Neural crest cell (in vitro differentiated cells): ENCODE data around the gene MARCHF5. TPM values are rescaled to one million over a fixed set of nuclear protein-coding genes. Genes with fewer than 3 reads are reported as not detected.
"Not testable (repeated sequence)": the region's sequence is repeated elsewhere in the genome, so short reads cannot be mapped to it uniquely, and the experiment has no call there.

Experiments
- DNase-seq: peaks from one replicate; pipeline ENCODE4 v3.0.0; 2021; ENCODE audit warnings: low read depth, mixed read lengths, low spot score
- H3K27ac Mint-ChIP-seq: one replicate; pipeline ENCODE4 v1.8.0; 2021; ENCODE audit warnings: mild to moderate bottlenecking, mixed read lengths; ENCODE audit not compliant: unreplicated experiment
- H3K27me3 Mint-ChIP-seq: 2 replicates; pipeline ENCODE4 v1.8.0; 2021; ENCODE audit warnings: low read depth, mild to moderate bottlenecking, mixed read lengths
- H3K36me3 Mint-ChIP-seq: 2 replicates; pipeline ENCODE4 v1.8.0; 2021; ENCODE audit warnings: low read depth, mild to moderate bottlenecking, mixed read lengths
- H3K4me1 Mint-ChIP-seq: 2 replicates; pipeline ENCODE4 v1.8.0; 2021; ENCODE audit warnings: mixed read lengths
- H3K4me3 Mint-ChIP-seq: one replicate; pipeline ENCODE4 v1.8.0; 2021; ENCODE audit warnings: mild to moderate bottlenecking, mixed read lengths
- H3K9me3 Mint-ChIP-seq: 2 replicates; pipeline ENCODE4 v1.8.0; 2021; ENCODE audit warnings: mixed read lengths
- total RNA-seq: library from RNA; stranded (reverse); gene quantifications from 2 replicates; pipeline ENCODE4 v1.2.1, GENCODE V29; 2021
- TF ChIP-seq, protein P1 (sequence below): fragments of 200-600 bp; sonication (generic); conservative IDR thresholded peaks from 2 replicates; pipeline ENCODE4 v1.5.0; 2021; ENCODE audit warnings: antibody characterized with exemption, mild to moderate bottlenecking

Gene MARCHF5
- total RNA-seq, 1 donor from 2014 or later, result 56.2 TPM

DNA sequence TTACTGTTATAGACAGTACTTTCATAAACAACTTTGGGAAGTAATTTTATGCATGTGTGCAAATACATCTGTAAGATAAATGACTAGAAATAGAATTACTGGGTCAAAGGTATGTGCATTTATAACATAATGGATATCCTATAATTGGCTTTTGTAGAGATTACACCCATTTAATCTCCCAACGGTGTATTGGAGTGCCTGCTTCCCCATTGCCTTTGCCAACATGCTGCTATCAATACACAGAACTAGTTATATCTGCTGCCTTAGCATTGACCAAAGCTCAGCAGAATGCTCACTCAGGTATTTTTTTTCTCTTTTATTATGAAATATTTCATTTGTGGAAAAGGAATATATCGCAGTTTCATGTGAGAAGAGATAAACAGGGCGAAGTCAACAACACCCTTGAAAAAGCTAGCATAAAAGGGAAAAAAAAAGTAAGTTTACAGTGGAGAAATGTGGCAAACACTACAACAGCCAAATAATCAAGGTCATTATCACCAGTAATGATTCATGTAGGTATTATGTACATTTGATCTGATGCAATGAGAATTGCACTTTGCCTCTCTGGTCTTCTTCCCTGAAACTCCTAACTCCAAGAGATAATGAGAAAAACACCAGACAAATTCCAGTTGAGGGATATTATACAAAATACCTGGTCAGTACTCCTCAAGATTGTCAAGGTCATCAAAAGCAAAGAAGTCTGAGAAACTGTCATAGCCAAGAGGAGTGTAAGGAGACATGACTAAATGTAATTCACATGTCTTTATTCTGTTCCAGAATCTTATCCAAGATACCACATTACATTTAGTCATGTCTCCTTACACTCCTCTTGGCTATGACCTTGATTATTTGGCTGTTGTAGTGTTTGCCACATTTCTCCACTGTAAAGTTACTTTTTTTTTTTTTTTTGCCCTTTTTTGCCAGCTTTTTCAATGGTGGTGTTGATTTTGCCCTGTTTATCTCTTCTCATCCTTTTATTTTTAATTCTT lies 36.8 kb downstream of the MARCHF5 start:
- Mint-ChIP-seq H3K27me3 (no peaks in the 10 kb centered on the region), H3K9me3 (peaks cover 3% of the 10 kb centered on the region), H3K27ac (no peak overlapping the region), H3K4me3 (no peak overlapping the region), H3K36me3 (peaks cover 9% of the 10 kb centered on the region), H3K4me1 (peaks cover 4% of the 10 kb centered on the region)
- TF ChIP-seq, protein P1, sequence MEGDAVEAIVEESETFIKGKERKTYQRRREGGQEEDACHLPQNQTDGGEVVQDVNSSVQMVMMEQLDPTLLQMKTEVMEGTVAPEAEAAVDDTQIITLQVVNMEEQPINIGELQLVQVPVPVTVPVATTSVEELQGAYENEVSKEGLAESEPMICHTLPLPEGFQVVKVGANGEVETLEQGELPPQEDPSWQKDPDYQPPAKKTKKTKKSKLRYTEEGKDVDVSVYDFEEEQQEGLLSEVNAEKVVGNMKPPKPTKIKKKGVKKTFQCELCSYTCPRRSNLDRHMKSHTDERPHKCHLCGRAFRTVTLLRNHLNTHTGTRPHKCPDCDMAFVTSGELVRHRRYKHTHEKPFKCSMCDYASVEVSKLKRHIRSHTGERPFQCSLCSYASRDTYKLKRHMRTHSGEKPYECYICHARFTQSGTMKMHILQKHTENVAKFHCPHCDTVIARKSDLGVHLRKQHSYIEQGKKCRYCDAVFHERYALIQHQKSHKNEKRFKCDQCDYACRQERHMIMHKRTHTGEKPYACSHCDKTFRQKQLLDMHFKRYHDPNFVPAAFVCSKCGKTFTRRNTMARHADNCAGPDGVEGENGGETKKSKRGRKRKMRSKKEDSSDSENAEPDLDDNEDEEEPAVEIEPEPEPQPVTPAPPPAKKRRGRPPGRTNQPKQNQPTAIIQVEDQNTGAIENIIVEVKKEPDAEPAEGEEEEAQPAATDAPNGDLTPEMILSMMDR, result no peak
- DNase-seq, result no peak

DNA sequence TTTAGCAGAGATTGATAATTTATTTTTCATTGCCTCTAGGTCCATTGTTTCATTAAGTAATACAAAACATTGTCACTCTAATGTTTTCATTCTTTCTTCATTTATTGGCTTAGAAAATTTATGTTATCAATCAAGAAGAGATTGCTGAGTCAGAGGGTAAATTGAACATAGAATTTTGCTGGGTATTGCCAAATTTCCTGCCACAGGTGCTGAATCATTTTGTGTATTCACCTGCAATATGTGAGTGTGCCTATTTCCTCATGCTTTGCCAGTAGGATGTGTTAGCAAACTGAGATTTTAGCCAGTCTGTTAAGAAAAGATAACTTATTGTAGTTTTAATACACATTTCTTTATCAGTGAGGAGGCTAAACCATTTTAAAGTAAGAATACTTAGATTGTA lies 38.0 kb downstream of the MARCHF5 start:
- H3K4me1 Mint-ChIP-seq, result no peaks in the 10 kb centered on the region
- H3K27me3 Mint-ChIP-seq, result no peaks in the 10 kb centered on the region
- no peaks in the 10 kb centered on the region for H3K36me3 Mint-ChIP-seq
- TF ChIP-seq, protein P1, result no peak
- no peak overlapping the region for H3K27ac Mint-ChIP-seq
- no peaks in the 10 kb centered on the region for H3K9me3 Mint-ChIP-seq
- no peak overlapping the region for H3K4me3 Mint-ChIP-seq
- DNase-seq, result no peak

GRCh38 chr10:92329927-92330326 lies 39.0 kb downstream of the MARCHF5 start:
- not testable (repeated sequence) for H3K27ac Mint-ChIP-seq, H3K9me3 Mint-ChIP-seq, DNase-seq, H3K4me1 Mint-ChIP-seq, H3K4me3 Mint-ChIP-seq, H3K36me3 Mint-ChIP-seq, H3K27me3 Mint-ChIP-seq

GRCh38 chr10:92342796-92343195 lies 51.8 kb downstream of the MARCHF5 start:
- Mint-ChIP-seq H3K4me3 (no peak overlapping the region), H3K36me3 (peaks cover 9% of the 10 kb centered on the region), H3K9me3 (no peaks in the 10 kb centered on the region), H3K27ac (no peak overlapping the region), H3K4me1 (no peaks in the 10 kb centered on the region), H3K27me3 (no peaks in the 10 kb centered on the region)
- no peak for DNase-seq
- TF ChIP-seq, protein P1, result no peak

DNA sequence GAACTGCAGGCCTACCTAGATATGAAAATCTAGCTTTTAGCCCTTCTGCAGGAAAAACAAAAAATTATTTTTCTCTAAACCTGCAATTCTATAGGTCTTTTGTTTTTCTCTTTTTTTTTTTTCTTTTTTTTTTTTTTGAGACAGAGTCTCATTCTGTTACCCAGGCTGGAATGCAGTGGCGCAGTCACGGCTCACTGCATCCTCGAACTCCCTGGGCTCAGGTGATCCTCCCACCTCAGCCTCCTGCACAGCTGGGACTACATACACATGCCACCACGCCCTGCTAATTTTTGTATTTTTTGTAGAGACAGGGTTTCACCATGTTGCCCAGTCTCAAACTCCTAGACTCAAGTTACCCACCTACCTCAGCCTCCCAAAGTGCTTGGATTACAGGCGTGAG lies 54.6 kb downstream of the MARCHF5 start:
- H3K36me3 Mint-ChIP-seq, result peaks cover 26% of the 10 kb centered on the region
- not testable (repeated sequence) for DNase-seq, H3K27me3 Mint-ChIP-seq, H3K4me3 Mint-ChIP-seq, H3K9me3 Mint-ChIP-seq, H3K4me1 Mint-ChIP-seq, H3K27ac Mint-ChIP-seq

DNA sequence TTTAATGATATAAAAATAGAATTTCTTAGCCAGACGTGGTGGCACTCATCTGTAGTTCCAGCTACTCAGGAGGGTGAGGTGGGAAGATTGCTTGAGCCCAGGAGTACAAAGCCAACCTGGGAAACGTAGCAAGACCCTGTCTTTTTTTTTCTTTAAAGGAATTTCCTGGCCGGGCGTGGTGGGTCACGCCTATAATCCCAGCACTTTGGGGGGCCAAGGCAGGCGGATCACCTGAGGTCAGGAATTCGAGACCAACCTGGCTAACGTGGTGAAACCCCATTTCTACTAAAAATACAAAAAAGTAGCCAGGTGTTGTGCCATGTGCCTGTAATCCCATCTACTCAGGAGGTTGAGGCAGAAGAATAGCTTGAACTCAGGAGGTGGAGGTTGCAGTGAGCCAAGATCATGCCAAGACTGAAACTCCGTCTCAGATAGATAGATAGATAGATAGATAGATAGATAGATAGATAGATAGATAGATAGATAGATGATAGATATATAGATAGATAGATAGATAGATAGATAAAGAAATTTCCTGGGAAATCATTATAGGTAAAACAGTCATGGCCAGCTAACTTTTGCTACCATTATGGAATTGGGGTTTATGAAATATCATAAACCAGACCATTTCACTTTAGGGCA lies 56.2 kb downstream of the MARCHF5 start:
- not testable (repeated sequence) for H3K9me3 Mint-ChIP-seq, H3K4me1 Mint-ChIP-seq, DNase-seq, H3K27me3 Mint-ChIP-seq, H3K4me3 Mint-ChIP-seq, H3K27ac Mint-ChIP-seq
- H3K36me3 Mint-ChIP-seq, result peaks cover 22% of the 10 kb centered on the region

DNA sequence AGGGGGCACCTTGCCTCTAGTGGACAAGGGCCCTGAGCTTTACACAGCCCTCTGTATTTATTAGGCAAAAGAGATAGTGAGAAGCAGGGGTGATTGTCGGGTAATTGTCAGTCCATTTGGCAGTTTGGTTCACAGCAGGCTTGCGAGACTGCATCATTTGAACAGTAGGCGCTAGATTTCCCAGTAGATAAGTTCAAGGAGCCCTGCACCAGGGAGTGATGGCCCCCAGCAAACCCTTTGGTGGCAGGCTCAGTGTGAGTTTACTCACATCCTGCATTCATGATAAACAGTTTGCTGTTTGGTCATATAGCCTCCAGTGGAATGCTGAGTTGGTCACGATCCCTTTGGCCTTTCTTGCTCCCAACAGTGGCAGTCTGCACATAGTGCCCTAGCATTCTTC lies 59.4 kb downstream of the MARCHF5 start:
- TF ChIP-seq, protein P1, result no peak
- no peak overlapping the region for H3K4me3 Mint-ChIP-seq
- no peaks in the 10 kb centered on the region for H3K9me3 Mint-ChIP-seq
- H3K27ac Mint-ChIP-seq, result no peak overlapping the region
- no peak for DNase-seq
- H3K36me3 Mint-ChIP-seq, result peaks cover 19% of the 10 kb centered on the region
- H3K27me3 Mint-ChIP-seq, result no peaks in the 10 kb centered on the region
- H3K4me1 Mint-ChIP-seq, result no peaks in the 10 kb centered on the region
